ENCODE measurements around the gene PEAK1.
A peak's percentile ranks its signal among the peaks of the same experiment; 100 is the strongest.

The PEAK1 gene

GRCh38 chr15:77419836-77420609 is at the start of gene PEAK1:
TSS of gene PEAK1 (minus strand) at chr15:77420104. CDS start at chr15:77181926, 238,178 bp downstream.
- DNase-seq, result peak; percentile 100

- DNase-seq, result no peak
Observed at GRCh38 chr15:77468896-77469295, 49.0 kb upstream of the PEAK1 start.

GRCh38 chr15:77466521-77466920 is 46.6 kb upstream of the PEAK1 start:
- no peak for DNase-seq

GRCh38 chr15:77464129-77464865 is 44.4 kb upstream of the PEAK1 start:
- DNase-seq, result no peak

- no peak for DNase-seq
Observed at GRCh38 chr15:77461486-77461885, 41.6 kb upstream of the PEAK1 start.

- no peak for DNase-seq
Observed at GRCh38 chr15:77459031-77459430, 39.1 kb upstream of the PEAK1 start.

GRCh38 chr15:77457905-77458265 is 38.0 kb upstream of the PEAK1 start:
- no peak for DNase-seq

GRCh38 chr15:77457191-77457904 is 37.4 kb upstream of the PEAK1 start:
- no peak for DNase-seq

GRCh38 chr15:77456746-77457145 is 36.8 kb upstream of the PEAK1 start:
- no peak for DNase-seq

- no peak for DNase-seq
Observed at GRCh38 chr15:77455696-77456321, 35.9 kb upstream of the PEAK1 start.

GRCh38 chr15:77454951-77455350 is 35.0 kb upstream of the PEAK1 start:
- no peak for DNase-seq

GRCh38 chr15:77454265-77454664 is 34.4 kb upstream of the PEAK1 start:
- DNase-seq, result no peak

GRCh38 chr15:77446840-77447390 is 27.0 kb upstream of the PEAK1 start:
- no peak for DNase-seq

GRCh38 chr15:77440378-77440999 is 20.6 kb upstream of the PEAK1 start:
- DNase-seq, result no peak

GRCh38 chr15:77437264-77437663 is 17.4 kb upstream of the PEAK1 start:
- DNase-seq, result no peak

- DNase-seq, result no peak
Observed at GRCh38 chr15:77436822-77437221, 16.9 kb upstream of the PEAK1 start.

GRCh38 chr15:77430652-77431051 is 10.7 kb upstream of the PEAK1 start:
- no peak for DNase-seq

- no peak for DNase-seq
Observed at GRCh38 chr15:77430213-77430612, 10.3 kb upstream of the PEAK1 start.

GRCh38 chr15:77426871-77427270 is 7.0 kb upstream of the PEAK1 start:
- no peak for DNase-seq

- DNase-seq, result no peak
Observed at GRCh38 chr15:77426377-77426776, 6.5 kb upstream of the PEAK1 start.

- DNase-seq, result no peak
Observed at GRCh38 chr15:77425104-77425503, 5.2 kb upstream of the PEAK1 start.

GRCh38 chr15:77421370-77421700 is 1.4 kb upstream of the PEAK1 start:
- no peak for DNase-seq
